H9 (cell line): Measurements from ENCODE around the gene BASP1. TPM values are rescaled to one million over a fixed set of nuclear protein-coding genes. Genes with fewer than 3 reads are reported as not detected.

ENCODE experiments used
- DNase-seq: peaks from one replicate; pipeline ENCODE4 v3.0.0-alpha.2; 2017
- H2AFZ ChIP-seq: one replicate; pipeline ENCODE4 v1.6.1; 2013; ENCODE audit warnings: mild to moderate bottlenecking, low read length, control low read depth, moderate library complexity
- H2AK5ac ChIP-seq: 2 replicates; pipeline ENCODE4 v1.6.1; 2013; ENCODE audit warnings: low read length, control low read depth, mixed read lengths; ENCODE audit not compliant: insufficient read length
- H2BK120ac ChIP-seq: one replicate; pipeline ENCODE4 v1.6.1; 2013; ENCODE audit warnings: low read depth, mild to moderate bottlenecking, low read length, control low read depth, inconsistent platforms; ENCODE audit not compliant: poor library complexity, severe bottlenecking
- H2BK12ac ChIP-seq: 2 replicates; pipeline ENCODE4 v1.6.1; 2013; ENCODE audit warnings: low read length, control low read depth, mixed read lengths, low read depth; ENCODE audit not compliant: insufficient read length
- H2BK15ac ChIP-seq: 2 replicates; pipeline ENCODE4 v1.6.1; 2013; ENCODE audit warnings: low read depth, low read length, control low read depth
- H2BK20ac ChIP-seq: one replicate; pipeline ENCODE4 v1.6.1; 2013; ENCODE audit warnings: low read depth, mild to moderate bottlenecking, low read length, control low read depth, inconsistent platforms; ENCODE audit not compliant: poor library complexity, severe bottlenecking
- H2BK5ac ChIP-seq: 2 replicates; pipeline ENCODE4 v1.6.1; 2013; ENCODE audit warnings: low read length, control low read depth, mixed read lengths; ENCODE audit not compliant: insufficient read length
- H3K14ac ChIP-seq: 2 replicates; pipeline ENCODE4 v1.6.1; 2013; ENCODE audit warnings: low read length, control low read depth; ENCODE audit not compliant: insufficient read depth
- H3K18ac ChIP-seq: 2 replicates; pipeline ENCODE4 v1.6.1; 2013; ENCODE audit warnings: low read depth, mild to moderate bottlenecking, mixed read lengths, low read length, control low read depth; ENCODE audit not compliant: insufficient read length
- H3K23ac ChIP-seq: 2 replicates; pipeline ENCODE4 v1.6.1; 2013; ENCODE audit warnings: low read length, control low read depth, mixed read lengths, low read depth; ENCODE audit not compliant: insufficient read length
- H3K23me2 ChIP-seq: 2 replicates; pipeline ENCODE4 v1.6.1; 2013; ENCODE audit warnings: low read depth, mild to moderate bottlenecking, mixed read lengths, low read length, control low read depth; ENCODE audit not compliant: insufficient read length, poor library complexity, severe bottlenecking
- H3K27ac ChIP-seq: 2 replicates; pipeline ENCODE4 v1.5.1; 2013; ENCODE audit warnings: low read length, control low read depth, mixed read lengths, low read depth; ENCODE audit not compliant: insufficient read length
- H3K27me3 ChIP-seq: 2 replicates; pipeline ENCODE4 v1.6.1; 2013; ENCODE audit warnings: low read length, control low read depth, inconsistent platforms; ENCODE audit not compliant: insufficient read depth
- H3K4ac ChIP-seq: 2 replicates; pipeline ENCODE4 v1.6.1; 2013; ENCODE audit warnings: low read depth, mild to moderate bottlenecking, control low read depth, inconsistent platforms, low read length, moderate library complexity
- H3K4me1 ChIP-seq: 2 replicates; pipeline ENCODE4 v1.6.1; 2013; ENCODE audit warnings: low read length, control low read depth, inconsistent platforms; ENCODE audit not compliant: insufficient read depth
- H3K4me2 ChIP-seq: 2 replicates; pipeline ENCODE4 v1.6.1; 2013; ENCODE audit warnings: low read length, control low read depth, mixed read lengths; ENCODE audit not compliant: insufficient read length, insufficient read depth
- H3K56ac ChIP-seq: 2 replicates; pipeline ENCODE4 v1.6.1; 2013; ENCODE audit warnings: low read depth, mild to moderate bottlenecking, mixed read lengths, low read length, control low read depth; ENCODE audit not compliant: insufficient read length
- H3K79me1 ChIP-seq: 2 replicates; pipeline ENCODE4 v1.6.1; 2013; ENCODE audit warnings: low read depth, mild to moderate bottlenecking, moderate library complexity, low read length, control low read depth, inconsistent platforms; ENCODE audit not compliant: insufficient read depth, poor library complexity, severe bottlenecking
- H3K79me2 ChIP-seq: 2 replicates; pipeline ENCODE4 v1.6.1; 2013; ENCODE audit warnings: low read length, control low read depth, inconsistent platforms; ENCODE audit not compliant: insufficient read depth
- H3K9ac ChIP-seq: 2 replicates; pipeline ENCODE4 v1.6.1; 2013; ENCODE audit warnings: low read length, control low read depth, mixed read lengths; ENCODE audit not compliant: insufficient read length; ENCODE audit errors: extremely low read depth
- H3K9me3 ChIP-seq: one replicate; pipeline ENCODE4 v1.6.1; 2013; ENCODE audit warnings: low read depth, low read length, inconsistent platforms; ENCODE audit not compliant: control insufficient read depth
- H3T11ph ChIP-seq: one replicate; pipeline ENCODE4 v1.6.1; 2013; ENCODE audit warnings: mild to moderate bottlenecking, low read length, control low read depth, inconsistent platforms
- H4K20me1 ChIP-seq: one replicate; pipeline ENCODE4 v1.6.1; 2013; ENCODE audit not compliant: control insufficient read depth, insufficient read length, insufficient read depth
- H4K5ac ChIP-seq: 2 replicates; pipeline ENCODE4 v1.6.1; 2013; ENCODE audit warnings: low read depth, mild to moderate bottlenecking, mixed read lengths, low read length, control low read depth; ENCODE audit not compliant: insufficient read length
- H4K8ac ChIP-seq: replicated peaks from 2 replicates; pipeline ENCODE4 v1.6.1; 2013; ENCODE audit warnings: low read length, control low read depth, mixed read lengths, low read depth; ENCODE audit not compliant: insufficient read length
- H4K91ac ChIP-seq: 2 replicates; pipeline ENCODE4 v1.6.1; 2013; ENCODE audit warnings: low read depth, mild to moderate bottlenecking, moderate library complexity, mixed read lengths, low read length, control low read depth; ENCODE audit not compliant: insufficient read length
- H3K27ac Mint-ChIP-seq, 3 experiments: 2 replicates in 2 of 3; 3 replicates in 1 of 3; pipeline ENCODE4 v1.8.0; 2020 to 2021; ENCODE audit warnings: mixed read lengths in 3 of 3, mild to moderate bottlenecking in 1 of 3, moderate library complexity in 1 of 3
- H3K27me3 Mint-ChIP-seq: 2 replicates; pipeline ENCODE4 v1.8.0; 2021; ENCODE audit warnings: low read depth, mild to moderate bottlenecking, moderate library complexity, mixed read lengths
- H3K36me3 Mint-ChIP-seq, 3 experiments: 2 replicates in 2 of 3; 3 replicates in 1 of 3; pipeline ENCODE4 v1.8.0; 2020 to 2021; ENCODE audit warnings: low read depth in 3 of 3, mixed read lengths in 3 of 3; ENCODE audit not compliant: insufficient read depth in 1 of 3
- H3K4me1 Mint-ChIP-seq, 2 experiments: 2 replicates each; pipeline ENCODE4 v1.8.0; 2020; ENCODE audit warnings: mixed read lengths in 2 of 2
- H3K4me3 Mint-ChIP-seq, 2 experiments: 2 replicates in 1 of 2; 3 replicates in 1 of 2; pipeline ENCODE4 v1.8.0; 2020 to 2021; ENCODE audit warnings: mild to moderate bottlenecking in 2 of 2, mixed read lengths in 2 of 2, moderate library complexity in 1 of 2
- H3K9me3 Mint-ChIP-seq, 2 experiments: 2 replicates in 1 of 2; 3 replicates in 1 of 2; pipeline ENCODE4 v1.8.0; 2020; ENCODE audit warnings: mild to moderate bottlenecking in 2 of 2, mixed read lengths in 2 of 2, moderate library complexity in 1 of 2
- CTCF ChIP-seq: fragments of 200-600 bp; sonication (generic); conservative IDR thresholded peaks from 3 replicates; pipeline ENCODE4 v1.8.0; 2021; ENCODE audit warnings: antibody characterized with exemption, mild to moderate bottlenecking
- WGBS: extraction: QIAGEN DNeasy Blood & Tissue Kit; methylation state at CpG from one replicate; pipeline ENCODE4 v1.1.7; 2013; ENCODE audit warnings: missing lambda C conversion rate, low lambda C conversion rate, mixed read lengths; ENCODE audit not compliant: insufficient read length; ENCODE audit errors: extremely low coverage; 5-methylcytosine and 5-hydroxymethylcytosine counted together
- total RNA-seq: library from RNA; stranded (reverse); gene quantifications from 2 replicates; pipeline ENCODE4 v1.2.1, GENCODE V29; 2021

The BASP1 gene
- total RNA-seq, 1 experiment from 2014 or later: 180 TPM

GRCh38 chr5:17178373-17178675, 39.1 kb upstream of the BASP1 start:
- no peaks in the 10 kb centered on the region for H3K9me3 ChIP-seq
- H3T11ph ChIP-seq: no peak overlapping the region
- no peak overlapping the region for H3K27ac ChIP-seq
- no peak overlapping the region for H3K4me2 ChIP-seq
- no peaks in the 10 kb centered on the region for H3K27me3 ChIP-seq
- no peak overlapping the region for H3K14ac ChIP-seq
- TF ChIP-seq CTCF: no peak
- no peak for DNase-seq
- no peak overlapping the region for H3K4me3 Mint-ChIP-seq
- H2BK20ac ChIP-seq: no peak overlapping the region
- H4K91ac ChIP-seq: no peak overlapping the region
- no peak overlapping the region for H2AFZ ChIP-seq
- no peak overlapping the region for H3K23ac ChIP-seq
- H3K9ac ChIP-seq: no peak overlapping the region
- H3K27me3 Mint-ChIP-seq: peaks cover 1% of the 10 kb centered on the region; the same call in 1 of the 2 replicates
- H2BK120ac ChIP-seq: no peak overlapping the region
- H3K36me3 Mint-ChIP-seq: peaks cover 0 to 10% (median 2%) of the 10 kb centered on the region in 3 experiments; a peak in 3 of 7 replicates
- no peaks in the 10 kb centered on the region for H3K4me1 ChIP-seq
- no peaks in the 10 kb centered on the region for H3K23me2 ChIP-seq
- no peak overlapping the region for H2BK15ac ChIP-seq
- H3K9me3 Mint-ChIP-seq: no peaks in the 10 kb centered on the region; a peak in 1 of 5 replicates
- no peaks in the 10 kb centered on the region for H3K79me1 ChIP-seq
- no CpG with 5 or more reads among the region's 2 CpGs for WGBS
- no peak overlapping the region for H2BK5ac ChIP-seq
- no peak overlapping the region for H3K56ac ChIP-seq
- no peak overlapping the region for H3K18ac ChIP-seq
- no peak overlapping the region; a peak in 1 of 7 replicates for H3K27ac Mint-ChIP-seq
- no peaks in the 10 kb centered on the region for H3K79me2 ChIP-seq
- H4K5ac ChIP-seq: no peak overlapping the region
- H3K4ac ChIP-seq: no peak overlapping the region
- no peak overlapping the region for H4K8ac ChIP-seq
- no peaks in the 10 kb centered on the region for H3K4me1 Mint-ChIP-seq
- H2AK5ac ChIP-seq: no peak overlapping the region
- no peak overlapping the region for H2BK12ac ChIP-seq
- H4K20me1 ChIP-seq: no peaks in the 10 kb centered on the region
